GM21381 (cell line): ENCODE measurements around the gene CELSR1.
"Not testable (repeated sequence)": the region's sequence is repeated elsewhere in the genome, so short reads cannot be mapped to it uniquely, and the experiment has no call there.

Source experiments
- ATAC-seq: cut with Tn5 transposase; IDR thresholded peaks from one replicate; pipeline ENCODE4 v1.9.1; 2021; ENCODE audit warnings: mild to moderate bottlenecking, moderate library complexity; ENCODE audit not compliant: unreplicated experiment

CELSR1 gene

DNA sequence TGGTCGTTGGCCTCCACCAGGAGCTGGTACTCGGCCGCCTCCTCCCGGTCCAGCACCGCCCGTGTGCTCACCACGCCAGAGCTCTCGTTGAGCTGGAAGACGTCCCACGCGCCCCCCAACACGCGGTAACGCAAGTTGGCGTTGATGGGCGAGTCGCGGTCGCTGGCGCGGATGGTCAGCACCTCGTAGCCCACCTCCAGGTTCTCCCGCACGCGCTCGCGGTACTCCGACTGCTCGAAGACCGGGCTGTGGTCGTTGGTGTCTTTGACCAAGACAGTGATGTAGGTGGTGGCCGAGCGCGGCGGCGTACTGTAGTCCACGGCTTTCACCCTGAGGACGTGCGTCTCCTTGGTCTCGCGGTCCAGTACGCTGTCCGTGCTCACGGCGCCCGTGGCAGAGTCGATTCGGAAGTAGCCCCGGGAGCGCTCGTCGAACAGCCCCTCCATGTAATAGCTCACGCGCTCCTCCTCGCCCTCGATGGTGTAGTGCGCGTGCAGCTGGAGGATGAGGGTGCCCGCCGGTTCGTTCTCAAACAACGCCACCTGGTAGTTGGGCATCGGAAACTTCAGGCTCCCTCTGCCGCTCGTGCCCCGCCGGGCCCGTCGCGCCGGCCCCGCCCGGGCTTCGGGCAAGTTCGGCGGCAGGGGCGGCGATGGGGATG, 1.4 kb downstream of the CELSR1 start:
- ATAC-seq: no peak

DNA sequence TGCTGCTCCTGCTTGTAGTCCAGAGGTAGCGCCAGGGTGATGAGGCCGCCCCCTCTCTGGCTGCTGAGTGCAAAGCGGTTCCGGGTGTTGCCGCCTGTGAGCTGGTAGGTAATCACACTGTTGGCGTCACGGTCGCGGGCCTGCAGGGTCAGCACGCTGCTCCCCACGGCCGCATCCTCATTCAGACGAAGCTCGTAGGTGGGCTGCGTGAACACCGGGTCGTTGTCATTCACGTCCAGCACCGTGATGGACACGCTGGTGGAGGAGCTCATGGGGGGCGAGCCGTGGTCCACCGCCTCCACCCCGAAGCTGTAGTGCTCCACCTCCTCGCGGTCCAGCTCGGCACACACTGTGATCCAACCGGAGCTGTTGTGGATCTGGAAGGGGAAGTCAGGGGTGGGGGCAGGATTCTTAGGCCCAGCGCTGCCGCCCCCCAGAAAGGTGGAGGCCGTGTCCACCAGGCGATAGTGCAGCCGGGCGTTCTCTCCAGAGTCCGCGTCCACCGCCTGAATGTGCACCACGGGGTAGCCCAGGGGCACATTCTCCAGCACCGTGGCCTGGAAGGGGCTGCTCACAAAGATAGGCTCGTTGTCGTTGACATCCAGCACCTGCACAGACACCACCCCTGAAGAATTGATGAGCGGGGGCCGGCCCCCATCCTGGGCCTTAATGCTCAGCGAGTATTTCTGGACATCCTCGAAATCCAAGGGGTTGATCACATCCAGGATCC, 2.4 kb downstream of the CELSR1 start:
- ATAC-seq: no peak

DNA sequence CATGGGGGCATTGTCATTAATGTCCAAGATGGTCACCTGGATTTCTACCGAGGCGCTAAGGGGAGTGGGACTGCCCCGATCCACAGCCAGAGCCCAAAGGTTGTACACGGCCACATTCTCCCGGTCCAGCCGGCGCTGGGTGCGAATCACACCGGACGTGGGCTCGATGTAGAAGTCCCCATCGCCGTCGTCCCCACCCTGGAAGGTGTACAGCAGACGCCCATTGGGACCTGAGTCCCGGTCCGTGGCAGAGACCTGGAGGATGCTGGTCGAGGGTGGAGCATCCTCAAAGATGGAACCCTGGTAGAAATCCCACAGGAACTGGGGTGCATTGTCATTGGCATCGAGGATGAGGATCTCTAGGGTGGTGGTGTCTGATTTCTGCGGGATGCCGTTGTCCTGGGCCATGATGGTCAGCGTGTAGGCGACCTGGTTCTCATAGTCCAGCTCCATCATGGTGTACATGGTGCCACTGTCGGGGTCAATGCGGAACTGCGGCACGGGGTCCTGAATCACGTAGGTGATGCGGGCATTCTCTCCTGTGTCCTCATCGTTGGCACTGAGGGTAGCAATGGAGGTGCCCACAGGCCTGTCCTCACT, 3.1 kb downstream of the CELSR1 start:
- ATAC-seq: no peak

DNA sequence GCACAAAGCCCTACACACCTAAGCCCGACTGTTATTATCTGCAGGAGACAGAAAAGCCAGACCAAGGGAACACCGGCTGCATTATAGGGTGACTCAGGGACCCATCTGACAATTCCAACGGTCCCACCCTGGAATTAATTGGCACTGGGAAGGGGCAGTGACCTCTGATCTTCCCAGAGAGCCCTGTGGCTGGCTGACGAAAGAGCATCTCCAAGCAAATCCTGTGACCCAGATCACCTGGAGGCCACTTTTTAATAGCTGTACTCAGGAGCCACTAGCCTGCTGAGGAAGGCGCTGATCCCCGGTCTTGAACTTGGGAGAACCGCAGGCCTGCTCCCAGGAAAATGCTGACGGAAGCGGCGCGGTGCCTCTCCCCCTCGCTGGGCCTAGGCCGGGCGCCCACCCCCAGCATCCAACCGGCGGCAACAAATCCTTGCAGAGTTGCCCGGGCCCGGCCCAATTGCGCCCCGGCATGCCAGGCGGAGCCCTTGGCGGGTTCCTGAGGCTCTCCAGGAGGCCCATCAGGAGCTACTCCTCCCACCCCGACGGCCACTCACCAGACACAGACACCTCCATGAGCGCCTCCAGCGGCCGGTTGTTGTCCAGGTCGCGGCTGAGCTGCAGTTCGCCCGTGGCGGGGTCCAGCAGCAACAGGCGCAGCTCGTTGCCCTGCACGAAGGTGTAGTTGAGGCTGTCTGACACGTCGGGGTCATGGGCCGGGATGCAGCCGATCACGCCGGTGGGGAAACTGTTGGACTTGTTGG, 4.2 kb downstream of the CELSR1 start:
- no peak for ATAC-seq

DNA sequence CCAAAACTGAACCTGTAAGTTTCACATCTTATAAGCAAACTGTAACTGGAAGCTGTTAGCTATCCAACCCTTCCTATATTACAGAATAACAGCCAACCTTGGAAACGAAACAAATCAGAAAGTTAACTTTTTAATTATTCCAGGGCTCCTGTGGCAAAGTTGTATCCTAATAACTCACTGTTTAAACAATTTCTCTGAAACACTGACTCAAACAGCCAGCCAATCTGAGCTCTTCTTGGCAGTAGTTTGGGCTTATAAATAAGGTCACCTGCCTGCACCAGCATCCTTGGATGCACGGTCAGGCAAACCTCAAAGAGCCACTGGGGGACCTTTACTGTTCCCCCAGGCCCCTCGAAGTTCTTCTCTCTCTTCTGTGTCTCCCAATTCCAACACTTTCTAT, 5.0 kb downstream of the CELSR1 start:
- ATAC-seq: no peak

DNA sequence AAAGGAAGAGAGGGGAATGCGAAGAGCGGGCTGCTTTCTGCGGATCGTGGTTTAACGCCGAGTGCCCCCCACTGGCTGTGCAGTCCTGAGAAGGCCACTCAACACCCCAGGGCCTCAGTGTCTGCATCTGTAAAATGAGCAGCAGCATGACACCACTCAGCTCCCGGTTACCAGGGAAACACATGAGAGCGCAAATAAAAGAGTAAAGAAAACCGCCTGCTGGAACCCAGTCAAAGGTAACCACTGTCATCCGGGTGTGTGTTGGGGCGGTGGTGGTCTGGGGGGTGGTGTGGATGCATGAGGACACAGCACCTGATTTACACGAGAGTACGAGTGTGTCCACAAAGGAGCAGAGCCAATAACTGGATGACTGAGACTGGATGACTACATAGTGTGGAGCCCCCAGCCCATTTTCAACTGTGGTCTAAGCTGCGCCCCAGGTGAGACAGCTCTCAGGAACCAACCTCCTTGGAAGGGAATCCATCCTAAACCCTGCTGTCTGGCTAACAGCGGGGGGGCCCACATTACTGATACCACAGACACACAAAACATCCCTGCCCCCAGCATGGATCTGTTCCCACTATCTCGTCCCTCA, 5.7 kb downstream of the CELSR1 start:
- no peak for ATAC-seq

DNA sequence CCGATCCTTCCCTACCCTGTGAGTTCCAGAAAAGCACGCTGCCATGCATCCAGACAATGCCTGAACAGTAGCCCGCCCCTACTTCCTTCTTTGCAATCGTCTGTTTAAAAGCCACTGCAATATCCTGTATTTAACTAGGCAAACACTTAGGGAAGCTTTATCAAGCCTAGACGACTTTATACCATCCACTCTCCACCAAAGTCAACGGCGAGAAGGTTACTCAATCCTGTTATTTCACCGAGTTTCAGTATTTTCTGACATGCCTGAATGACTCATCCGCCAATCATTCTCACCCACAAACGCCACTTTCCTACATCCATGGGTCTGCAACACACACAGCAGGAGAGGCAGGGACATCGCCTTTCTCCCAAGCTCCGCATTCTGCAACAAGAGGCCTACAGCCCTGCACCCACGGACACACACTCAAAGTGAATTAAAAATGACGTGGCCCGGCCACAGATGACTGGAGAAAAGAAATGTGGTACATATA, 9.3 kb downstream of the CELSR1 start:
- no peak for ATAC-seq

DNA sequence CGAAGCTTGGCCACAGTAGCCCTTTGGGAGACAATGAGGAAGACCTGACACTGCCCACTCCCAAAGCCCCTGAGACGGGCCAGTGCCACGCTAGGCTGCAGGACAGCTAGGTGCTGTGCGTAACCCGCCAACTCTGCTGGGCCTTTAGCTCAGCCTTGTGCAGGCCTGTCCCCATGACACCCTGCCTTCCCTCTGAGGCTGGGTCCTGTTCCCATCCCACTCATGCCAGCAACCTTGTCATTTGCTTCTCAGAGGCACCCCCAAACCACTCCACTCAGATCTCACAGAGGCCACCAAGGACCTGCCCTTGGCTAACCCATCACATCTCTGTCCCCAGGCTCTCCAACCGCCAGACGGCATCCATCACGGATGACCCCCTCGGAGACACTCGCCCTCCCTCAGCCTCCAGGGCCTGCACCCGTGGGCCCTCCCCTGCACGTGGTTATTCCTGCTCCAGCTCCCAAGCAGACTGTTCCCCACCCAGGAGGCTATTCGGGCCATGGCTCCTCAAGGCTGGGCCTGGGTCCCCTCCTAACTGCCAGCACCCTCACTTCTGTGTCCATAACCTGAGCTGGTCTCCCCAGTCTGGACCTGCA, 11.1 kb downstream of the CELSR1 start:
- ATAC-seq: no peak

DNA sequence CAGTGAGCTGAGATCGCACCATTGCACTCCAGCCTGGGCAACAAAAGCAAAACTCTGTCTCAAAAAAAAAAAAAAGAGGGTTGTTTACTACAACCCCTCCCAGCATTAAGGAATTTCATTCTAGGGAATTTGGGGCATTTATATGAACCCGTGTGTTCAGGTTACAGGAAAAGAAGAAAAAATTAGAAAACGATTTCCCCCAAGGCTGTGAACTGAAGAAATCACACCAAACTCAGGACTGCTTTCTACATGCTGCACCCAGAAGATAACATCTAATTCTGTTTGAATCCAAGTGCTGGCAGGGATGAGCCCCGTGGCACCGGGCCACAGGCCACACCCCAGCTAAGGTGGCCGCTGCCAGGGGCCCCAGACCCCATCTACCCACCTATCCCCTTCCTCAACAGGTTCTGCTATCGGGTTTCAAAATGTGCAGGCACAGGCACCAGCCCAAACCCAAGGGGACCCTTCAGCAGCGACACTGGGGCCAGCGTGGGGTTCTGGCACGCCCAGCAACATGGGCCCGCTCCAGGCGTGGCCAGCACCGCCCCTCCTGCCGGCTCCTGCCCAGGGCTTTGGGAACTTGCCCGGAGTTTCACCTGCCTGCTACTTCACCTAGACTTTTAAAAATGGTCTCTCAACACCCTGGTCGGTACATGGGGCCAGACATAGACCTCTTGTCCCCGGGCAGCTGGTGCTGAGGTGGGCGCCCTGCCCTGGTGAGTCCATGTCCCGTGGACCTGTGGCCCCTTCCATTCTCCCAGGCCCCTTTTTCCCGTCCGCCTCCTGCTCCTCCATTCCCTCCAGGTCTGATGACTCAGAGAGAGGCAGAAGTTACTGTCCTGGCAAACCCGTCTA, 11.8 kb downstream of the CELSR1 start:
- ATAC-seq: no peak

DNA sequence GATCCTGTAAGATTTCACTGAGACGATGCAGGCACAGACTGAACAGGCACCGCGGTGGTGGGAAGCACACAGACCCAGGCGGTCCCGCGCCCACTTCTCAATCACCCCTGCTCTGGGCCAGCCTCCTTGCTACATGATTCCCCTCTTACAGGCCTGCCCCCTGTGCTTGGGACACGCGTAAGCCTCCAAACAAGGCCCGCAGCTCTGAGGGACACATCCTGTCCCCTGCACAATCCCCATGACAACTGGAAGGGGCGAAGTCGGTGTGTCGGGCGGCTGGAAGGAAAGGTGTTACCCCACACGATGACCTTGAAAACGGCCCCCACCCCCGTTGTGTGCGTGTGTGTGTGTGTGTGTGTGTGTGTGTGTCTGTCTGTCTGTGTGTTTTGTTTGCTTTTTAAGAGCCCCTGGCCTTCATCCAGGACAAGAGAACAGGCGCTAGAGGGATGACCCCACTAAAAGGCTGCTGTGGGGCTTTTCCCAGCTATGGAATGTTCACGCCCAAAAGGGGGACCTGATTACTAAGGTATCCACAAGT, 13.1 kb downstream of the CELSR1 start:
- no peak for ATAC-seq

DNA sequence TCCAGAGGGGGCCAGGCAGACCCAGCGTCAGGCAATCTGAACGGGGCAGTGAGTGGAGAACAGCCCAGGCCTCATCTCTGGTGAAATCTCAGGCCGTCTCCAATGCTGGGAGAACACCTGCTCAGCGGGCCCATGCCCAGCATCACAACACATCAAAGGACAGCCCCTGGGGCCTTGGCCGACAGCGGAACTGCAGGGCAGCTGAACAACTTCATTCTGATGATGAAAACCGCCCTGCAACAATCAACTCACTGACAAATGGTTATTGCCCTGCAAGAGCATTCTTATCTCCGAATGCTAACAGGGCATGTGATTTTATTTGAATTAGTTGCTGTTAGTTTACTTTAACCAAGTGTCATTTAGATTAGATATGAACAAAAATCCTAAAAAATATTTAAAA, 14.6 kb downstream of the CELSR1 start:
- ATAC-seq: no peak

DNA sequence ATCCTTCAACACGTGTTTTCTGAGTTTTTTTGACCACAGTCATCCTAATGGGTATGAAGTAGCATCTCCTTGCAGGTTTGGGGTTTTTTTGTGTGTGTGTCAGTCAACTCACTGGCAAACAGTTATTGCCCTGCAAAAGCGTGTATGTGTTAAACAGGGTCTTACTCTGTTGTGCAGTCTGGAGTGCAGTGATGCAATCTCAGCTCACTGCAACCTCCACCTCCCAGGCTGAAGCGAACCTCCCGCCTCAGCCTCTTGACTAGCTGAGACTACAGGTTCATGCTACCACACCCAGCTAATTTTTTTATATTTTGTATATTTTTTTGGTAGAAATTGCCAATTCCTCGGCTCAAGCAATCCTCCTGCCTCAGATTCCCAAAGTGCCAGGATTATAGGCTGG, 15.4 kb downstream of the CELSR1 start:
- no peak for ATAC-seq

DNA sequence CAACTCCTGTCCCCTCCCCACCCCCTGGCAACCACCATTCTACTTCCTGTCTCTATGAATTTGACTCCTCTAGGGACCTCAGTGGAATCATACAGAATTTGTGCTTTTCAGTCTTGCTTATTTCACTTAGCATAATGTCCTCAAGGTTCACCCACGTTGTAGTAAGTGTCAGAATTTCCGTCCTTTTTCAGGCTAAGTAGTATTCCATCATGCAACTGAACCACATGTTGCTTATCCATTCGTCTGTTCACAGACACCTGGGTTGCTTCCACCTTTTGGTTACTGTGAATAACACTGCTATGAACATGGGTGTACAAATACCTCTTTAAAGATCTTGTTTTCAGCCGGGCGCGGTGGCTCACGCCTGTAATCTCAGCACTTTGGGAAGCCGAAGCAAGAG, 16.5 kb downstream of the CELSR1 start:
- ATAC-seq: no peak

DNA sequence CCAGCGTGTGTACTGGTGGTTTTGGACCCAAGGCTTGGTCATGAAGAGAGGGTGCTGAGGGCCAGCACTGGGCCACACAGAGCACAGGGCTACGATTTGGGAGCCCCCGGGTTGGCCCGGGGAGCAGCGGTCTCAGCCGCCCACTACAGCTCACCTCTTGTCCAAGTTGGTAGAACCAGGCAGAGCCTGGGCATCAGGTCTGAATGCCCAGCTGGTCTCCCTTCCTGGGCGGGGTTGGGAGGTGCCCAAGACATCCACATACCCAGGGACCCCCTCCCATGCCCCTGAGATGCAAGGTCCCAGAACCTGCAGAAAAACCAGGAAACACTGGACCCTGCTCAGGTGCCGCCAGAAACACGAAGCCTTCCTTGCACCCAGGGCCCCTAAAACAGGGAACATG, 18.0 kb downstream of the CELSR1 start:
- ATAC-seq: no peak

DNA sequence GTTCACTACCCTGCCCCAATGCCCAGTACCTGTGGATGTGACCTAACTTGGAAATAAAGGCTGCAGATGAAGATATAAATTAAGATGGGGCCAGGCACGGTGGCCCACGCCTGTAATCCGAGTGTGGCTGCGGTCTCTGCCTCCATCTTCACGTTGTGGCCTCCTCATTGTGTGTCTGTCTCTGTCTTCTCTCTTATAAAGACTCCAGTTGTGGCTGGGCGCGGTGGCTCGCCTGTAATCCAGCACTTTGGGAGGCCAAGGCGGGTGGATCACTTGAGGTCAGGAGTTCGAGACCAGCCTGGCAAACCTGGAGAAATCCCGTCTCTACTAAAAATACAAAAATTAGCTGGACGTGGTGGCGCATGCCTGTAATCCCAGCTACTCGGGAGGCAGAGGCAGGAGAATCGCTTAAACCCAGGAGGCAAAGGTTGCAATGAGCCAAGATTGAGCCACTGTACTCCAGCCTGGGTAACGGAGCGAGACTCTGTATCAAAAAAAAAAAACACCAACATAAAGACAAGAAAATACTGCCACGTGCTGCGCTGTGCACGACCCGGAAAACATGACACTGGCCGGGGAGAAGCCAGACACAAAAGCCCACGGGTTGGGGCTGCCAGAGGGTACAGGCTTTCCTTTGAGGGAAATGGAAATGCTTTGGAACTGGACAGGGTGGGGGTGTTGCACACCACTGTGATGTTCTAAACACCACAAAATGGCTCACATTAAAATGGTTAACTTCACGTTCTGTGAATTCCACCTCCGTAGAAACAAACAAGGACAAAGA, 18.7 kb downstream of the CELSR1 start:
- no peak for ATAC-seq

DNA sequence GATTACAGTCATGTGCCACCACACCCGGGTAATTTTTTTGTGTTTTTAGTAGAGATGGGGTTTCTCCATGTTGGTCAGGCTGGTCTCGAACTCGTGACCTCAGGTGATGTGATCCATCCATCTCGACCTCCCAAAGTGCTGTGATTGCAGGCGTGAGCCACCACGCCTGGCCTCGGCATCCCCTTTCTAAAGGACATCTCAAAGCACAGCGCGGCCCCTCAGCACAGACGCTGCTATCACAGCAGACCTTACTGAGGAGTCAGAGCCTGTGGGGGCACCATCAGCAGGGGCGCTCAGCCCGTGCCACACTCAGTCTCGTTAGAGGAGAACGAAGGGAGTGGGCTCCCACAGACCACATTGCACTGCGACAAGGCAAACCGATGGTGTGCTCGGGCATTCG, 19.4 kb downstream of the CELSR1 start:
- ATAC-seq: no peak

DNA sequence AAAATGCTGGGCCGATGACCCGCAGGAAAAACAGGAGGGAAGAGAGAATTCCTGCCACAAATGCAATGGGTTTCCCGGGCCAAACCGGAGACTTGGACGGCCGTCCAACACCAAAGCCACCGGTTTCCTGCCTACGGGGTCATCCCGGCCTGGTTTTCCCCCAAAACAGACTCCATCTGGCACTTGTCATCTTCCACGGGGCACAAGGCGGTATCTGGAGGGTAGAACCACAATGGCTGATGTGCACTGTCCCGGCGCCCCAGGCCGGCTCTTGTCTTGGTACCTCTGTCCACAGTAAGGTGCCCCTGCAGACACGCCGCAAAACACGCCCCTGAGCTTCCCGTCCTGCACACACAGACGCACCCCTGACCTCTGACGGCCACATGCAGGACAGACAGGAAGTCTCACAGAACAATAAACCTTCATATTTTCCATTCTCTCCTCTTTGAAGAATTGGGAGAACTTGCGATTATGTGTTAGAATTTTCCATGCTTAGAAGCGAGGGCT, 20.1 kb downstream of the CELSR1 start:
- ATAC-seq: no peak

DNA sequence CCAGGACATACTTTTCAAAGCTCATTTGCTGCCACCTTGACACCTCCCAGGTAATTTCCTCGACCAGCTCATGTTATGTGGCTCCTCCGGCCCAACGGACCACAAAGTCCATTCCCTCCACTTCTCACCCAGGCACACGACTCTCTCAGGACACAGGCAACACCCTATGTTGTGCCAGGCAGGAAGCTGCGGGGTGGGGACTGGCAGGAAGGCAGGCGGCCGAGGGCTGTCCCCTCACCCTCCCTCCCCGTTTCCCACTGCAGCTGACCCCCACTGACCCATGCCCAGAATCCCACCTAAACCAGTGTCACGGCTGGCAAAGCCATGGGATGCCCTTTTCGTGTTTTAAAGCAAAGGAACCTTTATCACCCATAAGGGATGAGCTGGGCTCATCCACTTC, 20.8 kb downstream of the CELSR1 start:
- ATAC-seq: no peak

DNA sequence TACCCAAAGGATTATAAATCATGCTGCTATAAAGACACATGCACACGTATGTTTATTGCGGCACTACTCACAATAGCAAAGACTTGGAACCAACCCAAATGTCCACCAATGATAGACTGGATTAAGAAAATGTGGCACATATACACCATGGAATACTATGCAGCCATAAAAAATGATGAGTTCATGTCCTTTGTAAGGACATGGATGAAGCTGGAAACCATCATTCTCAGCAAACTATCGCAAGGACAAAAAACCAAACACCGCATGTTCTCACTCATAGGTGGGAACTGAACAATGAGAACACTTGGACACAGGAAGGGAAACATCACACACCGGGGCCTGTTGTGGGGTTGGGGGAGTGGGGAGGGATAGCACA, 21.3 kb downstream of the CELSR1 start:
- not testable (repeated sequence) for ATAC-seq
